ENCODE measurements around the gene PNPLA2.

Gene PNPLA2

DNA sequence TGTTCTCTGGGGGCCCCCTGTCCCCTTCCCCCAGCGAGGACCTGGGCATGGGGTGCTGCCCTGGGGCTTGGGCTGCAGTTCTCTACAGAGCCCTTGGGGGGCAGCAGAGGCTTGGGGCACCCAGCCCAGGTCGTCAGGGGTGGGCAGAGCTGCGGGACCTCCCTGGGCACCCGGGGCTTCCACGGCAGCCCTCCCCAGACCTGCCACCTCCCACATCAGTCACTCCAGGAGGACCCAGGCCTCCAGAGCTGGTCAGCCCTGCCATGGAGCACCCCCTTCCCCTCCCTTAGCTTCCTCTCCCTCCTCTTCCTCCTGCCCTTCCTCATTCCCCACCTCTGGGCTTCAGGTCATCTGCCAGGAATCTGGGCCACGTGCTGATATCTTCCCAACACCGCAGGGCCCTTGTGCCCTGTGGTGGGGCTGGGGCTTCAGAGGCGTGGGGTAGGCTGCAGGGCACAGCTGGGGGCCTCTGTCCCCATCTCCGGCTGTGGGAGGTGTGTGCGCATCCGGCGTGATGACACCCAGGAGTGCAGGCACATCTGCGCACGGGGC is 29.7 kb downstream of the PNPLA2 start:
- no peak overlapping the region for H3K4me3 ChIP-seq (ENCODE audit: low read depth, low read length)
- TF ChIP-seq, protein P1, sequence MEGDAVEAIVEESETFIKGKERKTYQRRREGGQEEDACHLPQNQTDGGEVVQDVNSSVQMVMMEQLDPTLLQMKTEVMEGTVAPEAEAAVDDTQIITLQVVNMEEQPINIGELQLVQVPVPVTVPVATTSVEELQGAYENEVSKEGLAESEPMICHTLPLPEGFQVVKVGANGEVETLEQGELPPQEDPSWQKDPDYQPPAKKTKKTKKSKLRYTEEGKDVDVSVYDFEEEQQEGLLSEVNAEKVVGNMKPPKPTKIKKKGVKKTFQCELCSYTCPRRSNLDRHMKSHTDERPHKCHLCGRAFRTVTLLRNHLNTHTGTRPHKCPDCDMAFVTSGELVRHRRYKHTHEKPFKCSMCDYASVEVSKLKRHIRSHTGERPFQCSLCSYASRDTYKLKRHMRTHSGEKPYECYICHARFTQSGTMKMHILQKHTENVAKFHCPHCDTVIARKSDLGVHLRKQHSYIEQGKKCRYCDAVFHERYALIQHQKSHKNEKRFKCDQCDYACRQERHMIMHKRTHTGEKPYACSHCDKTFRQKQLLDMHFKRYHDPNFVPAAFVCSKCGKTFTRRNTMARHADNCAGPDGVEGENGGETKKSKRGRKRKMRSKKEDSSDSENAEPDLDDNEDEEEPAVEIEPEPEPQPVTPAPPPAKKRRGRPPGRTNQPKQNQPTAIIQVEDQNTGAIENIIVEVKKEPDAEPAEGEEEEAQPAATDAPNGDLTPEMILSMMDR (IDR thresholded peaks at IDR 0.05; ENCODE audit: insufficient read depth, low read length, missing control alignments): peak; percentile 94
- no peak for DNase-seq (ENCODE audit: low read depth, low spot score)

DNA sequence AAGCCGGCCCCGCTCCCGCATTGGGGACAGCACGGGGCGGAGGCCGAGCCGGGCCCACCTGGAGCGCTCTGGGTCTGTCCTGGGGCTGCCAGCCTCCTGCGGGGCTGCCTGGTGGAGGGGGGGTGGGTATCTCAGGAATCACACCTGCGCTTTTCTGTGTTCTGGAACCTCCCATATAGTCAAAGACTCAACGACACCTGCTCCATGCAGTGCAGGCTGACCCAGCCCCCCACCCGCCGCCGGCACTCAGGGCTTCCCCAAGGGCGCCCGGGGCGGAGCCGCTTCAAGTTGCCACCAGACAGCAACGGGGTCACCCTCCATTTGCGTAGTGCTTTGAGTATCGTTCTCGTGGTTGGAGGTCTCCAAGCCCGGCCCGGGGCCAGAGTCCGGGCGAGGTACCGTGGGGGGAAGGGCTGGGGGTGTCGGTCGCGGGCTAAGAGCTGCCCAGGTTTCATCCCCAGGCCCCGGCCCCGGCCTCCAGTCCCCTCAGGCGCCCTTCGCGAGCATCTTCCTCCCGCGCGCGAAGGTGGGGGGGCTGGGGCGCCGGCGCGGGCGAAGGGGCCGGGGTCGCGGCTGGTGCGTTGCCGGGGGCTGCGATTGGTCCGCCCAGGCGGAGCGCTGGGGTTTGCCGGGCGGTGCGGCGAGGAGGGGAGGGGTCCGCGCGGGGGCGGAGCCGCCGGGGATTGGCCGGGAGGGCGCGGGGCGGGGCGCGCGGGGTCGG is 30.6 kb downstream of the PNPLA2 start:
- ChIA-PET POLR2A (interaction anchor here (0.6 kb wide), 1 partner anchor 26 kb away, joined by 3 read pairs; no protein-coding TSS in a partner anchor), CTCF (interaction anchor here (0.7 to 3.5 kb wide), 9 partner anchors 10 to 726 kb away, joined by 3 to 58 read pairs (median 4); no protein-coding TSS in a partner anchor)
- peak overlapping the region; percentile 48 for H3K4me3 ChIP-seq (ENCODE audit: low read depth, low read length)
- no peak for DNase-seq (ENCODE audit: low read depth, low spot score)
- TF ChIP-seq, protein P1 (IDR thresholded peaks at IDR 0.05; ENCODE audit: insufficient read depth, low read length, missing control alignments): no peak

More for the DNA sequence above, 29.7 kb downstream of the PNPLA2 start:
- ChIA-PET CTCF (interaction anchor here (0.5 to 3.5 kb wide), 11 partner anchors 11 to 726 kb away, joined by 3 to 58 read pairs (median 4); no protein-coding TSS in a partner anchor), POLR2A (interaction anchor here (7.7 kb wide), 1 partner anchor 17 kb away, joined by 109 read pairs; the partner anchor contains the start of genes CD151 and CRACR2B)

DNA sequence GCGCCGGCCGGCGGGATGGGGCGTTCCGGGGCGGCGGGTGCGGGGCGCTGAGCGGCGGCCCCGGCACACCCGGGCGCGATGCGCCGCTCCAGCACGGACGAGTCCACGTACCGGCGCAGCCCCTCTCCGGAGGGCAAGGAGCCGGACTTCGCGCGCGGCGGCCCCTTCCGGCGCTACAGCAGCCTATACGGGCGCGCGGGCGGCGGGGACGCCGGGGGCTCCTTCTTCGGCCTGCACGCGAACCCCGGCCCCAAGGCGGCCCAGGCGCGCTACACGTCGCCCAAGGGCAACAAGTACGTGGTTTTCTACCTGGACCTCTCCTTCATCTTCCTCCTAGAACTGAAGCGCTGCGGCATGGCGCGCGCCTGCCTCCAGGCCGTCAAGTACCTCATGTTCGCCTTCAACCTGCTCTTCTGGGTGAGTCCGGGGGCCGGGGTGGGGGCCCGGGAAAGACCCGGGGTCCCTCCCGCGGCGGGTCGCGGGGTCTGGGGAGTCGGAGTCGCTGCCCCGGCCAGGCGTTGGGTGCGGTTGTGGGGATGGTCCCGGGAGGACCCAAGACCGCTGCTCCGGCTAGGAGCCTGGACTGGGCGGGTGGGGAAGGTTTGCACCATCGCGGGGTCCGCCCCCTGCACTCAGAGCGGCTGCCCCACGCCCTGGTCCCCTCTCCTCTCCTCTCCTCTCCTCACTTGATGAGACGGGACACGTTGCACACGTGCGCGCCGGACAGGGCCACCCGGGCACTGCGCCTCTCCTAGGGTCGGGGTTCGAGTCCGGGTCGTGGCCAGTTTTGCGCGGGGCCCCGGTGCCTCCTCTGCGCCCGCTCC is 31.4 kb downstream of the PNPLA2 start:
- peak overlapping the region; percentile 48 for H3K4me3 ChIP-seq (ENCODE audit: low read depth, low read length)
- CTCF ChIA-PET: interaction anchor here (0.7 kb wide), 1 partner anchor 72 kb away, joined by 3 read pairs; no protein-coding TSS in a partner anchor
- TF ChIP-seq, protein P1 (IDR thresholded peaks at IDR 0.05; ENCODE audit: insufficient read depth, low read length, missing control alignments): no peak

DNA sequence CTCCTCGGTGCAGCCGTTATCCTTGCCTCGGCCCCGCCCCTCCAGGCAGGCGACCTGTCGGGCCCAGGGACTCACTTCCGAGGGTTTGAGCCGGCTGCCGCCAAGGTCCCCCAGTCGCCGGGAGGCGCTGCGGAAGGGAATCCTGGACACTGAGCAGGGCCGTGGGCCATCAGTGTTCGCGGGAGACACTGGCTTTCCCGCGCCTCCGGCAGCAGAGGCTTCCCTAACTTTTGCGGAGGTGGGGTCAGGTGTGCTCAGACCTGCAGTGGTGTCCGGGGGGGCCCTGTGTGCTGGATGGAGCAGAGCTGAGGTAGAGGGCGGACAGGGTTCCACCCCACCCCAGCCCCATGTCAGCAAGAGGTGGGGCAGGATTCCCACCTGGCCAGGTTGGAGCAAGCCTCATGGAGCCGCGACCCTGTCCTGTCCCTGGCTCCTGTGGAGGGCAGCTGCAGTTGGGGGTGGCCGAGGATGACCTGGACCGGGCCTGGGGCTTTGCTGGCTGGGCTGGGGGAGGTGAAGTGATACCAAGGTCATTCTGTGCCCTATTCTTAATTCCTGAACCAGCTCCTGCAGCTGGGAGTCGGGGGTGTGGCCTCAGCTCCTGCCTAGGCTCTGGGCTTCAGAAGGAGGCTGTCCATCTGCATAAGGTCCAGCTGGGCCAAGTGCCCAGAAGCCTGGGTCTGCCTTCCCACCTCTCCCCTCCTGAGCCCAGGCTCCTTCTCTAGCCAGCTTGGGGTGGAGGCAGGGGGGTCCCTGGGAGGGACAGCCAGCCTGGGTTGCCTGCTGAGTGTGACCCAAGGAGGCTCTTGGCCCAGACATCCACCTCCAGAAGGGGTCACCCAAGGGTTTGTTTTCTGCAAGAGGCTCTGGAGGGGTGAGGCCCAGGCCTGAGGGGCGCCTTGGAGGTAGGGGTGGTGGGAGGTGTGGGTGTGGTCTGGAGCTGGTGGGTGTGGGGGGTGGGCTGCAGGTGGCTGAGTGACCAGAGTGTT is 32.4 kb downstream of the PNPLA2 start:
- DNase-seq (ENCODE audit: low read depth, low spot score): no peak
- ChIA-PET CTCF (no interaction called here), POLR2A (no interaction called here)
- peak overlapping the region; percentile 48 for H3K4me3 ChIP-seq (ENCODE audit: low read depth, low read length)
- TF ChIP-seq, protein P1 (IDR thresholded peaks at IDR 0.05; ENCODE audit: insufficient read depth, low read length, missing control alignments): no peak

More for the DNA sequence above, 31.4 kb downstream of the PNPLA2 start:
- DNase-seq (ENCODE audit: low read depth, low spot score): no peak
- POLR2A ChIA-PET: interaction anchor here (0.6 kb wide), 1 partner anchor 25 kb away, joined by 3 read pairs; no protein-coding TSS in a partner anchor

DNA sequence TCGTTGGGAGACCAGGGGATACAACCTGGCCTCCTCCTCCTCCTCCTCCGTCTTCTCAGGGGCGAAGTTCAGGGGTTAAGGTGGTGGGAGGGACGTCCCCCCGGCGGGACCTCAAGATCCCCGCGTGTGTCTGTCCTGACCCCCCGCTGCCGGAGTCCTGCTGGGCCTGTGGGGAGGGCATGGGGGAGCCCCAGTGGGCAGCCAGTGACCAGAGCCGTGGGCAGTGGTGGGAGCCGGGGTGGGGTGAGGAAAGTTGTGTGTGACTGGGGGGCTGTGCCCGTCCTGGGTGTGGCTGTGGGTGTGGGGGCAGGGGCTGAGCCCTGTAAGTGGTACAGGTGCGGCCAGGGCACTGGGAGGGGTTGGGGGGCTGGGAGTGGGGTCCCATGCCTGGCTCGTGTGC is 34.0 kb downstream of the PNPLA2 start:
- POLR2A ChIA-PET: no interaction called here
- TF ChIP-seq, protein P1 (IDR thresholded peaks at IDR 0.05; ENCODE audit: insufficient read depth, low read length, missing control alignments): no peak
- no peak for DNase-seq (ENCODE audit: low read depth, low spot score)
- CTCF ChIA-PET: no interaction called here
- no peak overlapping the region for H3K4me3 ChIP-seq (ENCODE audit: low read depth, low read length)

All from AG04449 (cell line).